Smooth muscle cell (in vitro differentiated cells): ENCODE results near the gene B3GALNT1. TPM values are rescaled to one million over a fixed set of nuclear protein-coding genes. Genes with fewer than 3 reads are reported as not detected.

Experiments used
- DNase-seq: peaks from one replicate; lab custom pipeline; 2025; ENCODE audit not compliant: unreplicated experiment; lab: John Stamatoyannopoulos, UW
- H2AFZ ChIP-seq: fragments of 200-600 bp; sonication (generic); 2 replicates; pipeline ENCODE4 v1.6.0; 2016; ENCODE audit warnings: antibody characterized with exemption, low read depth, mild to moderate bottlenecking
- H3F3A ChIP-seq: fragments of 200-600 bp; sonication (generic); 2 replicates; pipeline ENCODE4 v1.6.0; 2017; ENCODE audit warnings: antibody characterized with exemption, low read depth
- H3K27ac ChIP-seq: fragments of 200-600 bp; sonication (generic); 2 replicates; pipeline ENCODE4 v1.5.1; 2016; ENCODE audit warnings: low read depth, mild to moderate bottlenecking
- H3K27me3 ChIP-seq: fragments of 200-600 bp; sonication (generic); 2 replicates; pipeline ENCODE4 v1.6.1; 2016; ENCODE audit warnings: low read depth, mild to moderate bottlenecking
- H3K36me3 ChIP-seq: fragments of 200-600 bp; sonication (generic); 2 replicates; pipeline ENCODE4 v1.5.1; 2016; ENCODE audit warnings: low read depth
- H3K4me1 ChIP-seq: fragments of 200-600 bp; sonication (generic); 2 replicates; pipeline ENCODE4 v1.5.1; 2016; ENCODE audit warnings: low read depth
- H3K4me2 ChIP-seq: fragments of 200-600 bp; sonication (generic); 2 replicates; pipeline ENCODE4 v1.6.0; 2016; ENCODE audit warnings: mild to moderate bottlenecking
- H3K4me3 ChIP-seq: fragments of 200-600 bp; sonication (generic); 2 replicates; pipeline ENCODE4 v1.5.1; 2016; ENCODE audit warnings: mild to moderate bottlenecking
- H3K79me2 ChIP-seq: fragments of 200-600 bp; sonication (generic); 2 replicates; pipeline ENCODE4 v1.6.0; 2016; ENCODE audit warnings: low read depth, mild to moderate bottlenecking
- H3K9ac ChIP-seq: fragments of 200-600 bp; sonication (generic); 2 replicates; pipeline ENCODE4 v1.6.0; 2016; ENCODE audit warnings: low read depth
- H3K9me3 ChIP-seq: fragments of 200-600 bp; sonication (generic); replicated peaks from 2 replicates; pipeline ENCODE4 v1.5.1; 2016; ENCODE audit warnings: low read depth
- H4K20me1 ChIP-seq: fragments of 200-600 bp; sonication (generic); 2 replicates; pipeline ENCODE4 v1.6.0; 2016; ENCODE audit warnings: low read depth
- WGBS: methylation state at CpG from one replicate; pipeline ENCODE4 v1.1.7; 2016; ENCODE audit warnings: low lambda C conversion rate; 5-methylcytosine and 5-hydroxymethylcytosine counted together
- polyA plus RNA-seq: library from polyadenylated mRNA; unstranded; fragments of >200 nt; fragmentation: Nextera tagmentation; extraction: Ambion mirVana; gene quantifications from 2 replicates; pipeline ENCODE4 v1.2.1, GENCODE V29; 2016
- total RNA-seq: library from RNA; depleted of rRNA; stranded (reverse); fragments of >200 nt; gene quantifications from 2 replicates; pipeline ENCODE4 v1.2.3, GENCODE V29; 2014
- TF ChIP-seq, protein P1 (sequence below): fragments of 200-600 bp; sonication (generic); IDR thresholded peaks from 2 replicates; pipeline ENCODE4 v1.5.1; 2017; ENCODE audit warnings: borderline replicate concordance, mild to moderate bottlenecking, antibody characterized with exemption; ENCODE audit not compliant: insufficient read depth, poor library complexity, severe bottlenecking

B3GALNT1 gene
- total and polyA plus RNA-seq, 2 experiments from 2014 or later: 4.1 to 10.2 TPM

DNA sequence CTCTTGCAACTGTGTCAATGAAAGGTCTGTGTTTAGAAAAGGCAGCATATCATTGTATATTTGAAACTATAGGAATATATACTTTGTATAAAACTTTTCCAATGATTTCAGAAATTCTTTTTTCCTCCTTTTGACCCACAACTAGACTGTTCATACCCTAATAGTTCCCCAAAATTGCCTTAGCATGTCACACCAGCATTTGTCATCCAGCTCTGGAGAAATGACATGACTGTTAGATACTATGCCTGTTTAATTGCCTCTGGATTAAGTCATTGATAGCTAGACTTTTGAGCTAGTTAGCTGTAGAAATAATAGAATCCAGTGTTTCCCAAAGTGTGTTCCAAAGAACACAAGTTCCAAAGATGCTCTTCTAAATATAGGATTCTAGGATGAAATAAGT is 32.4 kb downstream of the B3GALNT1 start:
- Histone ChIP-seq H3K4me3 (no peak overlapping the region), H3K9ac (no peak overlapping the region)
- TF ChIP-seq, protein P1, sequence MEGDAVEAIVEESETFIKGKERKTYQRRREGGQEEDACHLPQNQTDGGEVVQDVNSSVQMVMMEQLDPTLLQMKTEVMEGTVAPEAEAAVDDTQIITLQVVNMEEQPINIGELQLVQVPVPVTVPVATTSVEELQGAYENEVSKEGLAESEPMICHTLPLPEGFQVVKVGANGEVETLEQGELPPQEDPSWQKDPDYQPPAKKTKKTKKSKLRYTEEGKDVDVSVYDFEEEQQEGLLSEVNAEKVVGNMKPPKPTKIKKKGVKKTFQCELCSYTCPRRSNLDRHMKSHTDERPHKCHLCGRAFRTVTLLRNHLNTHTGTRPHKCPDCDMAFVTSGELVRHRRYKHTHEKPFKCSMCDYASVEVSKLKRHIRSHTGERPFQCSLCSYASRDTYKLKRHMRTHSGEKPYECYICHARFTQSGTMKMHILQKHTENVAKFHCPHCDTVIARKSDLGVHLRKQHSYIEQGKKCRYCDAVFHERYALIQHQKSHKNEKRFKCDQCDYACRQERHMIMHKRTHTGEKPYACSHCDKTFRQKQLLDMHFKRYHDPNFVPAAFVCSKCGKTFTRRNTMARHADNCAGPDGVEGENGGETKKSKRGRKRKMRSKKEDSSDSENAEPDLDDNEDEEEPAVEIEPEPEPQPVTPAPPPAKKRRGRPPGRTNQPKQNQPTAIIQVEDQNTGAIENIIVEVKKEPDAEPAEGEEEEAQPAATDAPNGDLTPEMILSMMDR: no peak

DNA sequence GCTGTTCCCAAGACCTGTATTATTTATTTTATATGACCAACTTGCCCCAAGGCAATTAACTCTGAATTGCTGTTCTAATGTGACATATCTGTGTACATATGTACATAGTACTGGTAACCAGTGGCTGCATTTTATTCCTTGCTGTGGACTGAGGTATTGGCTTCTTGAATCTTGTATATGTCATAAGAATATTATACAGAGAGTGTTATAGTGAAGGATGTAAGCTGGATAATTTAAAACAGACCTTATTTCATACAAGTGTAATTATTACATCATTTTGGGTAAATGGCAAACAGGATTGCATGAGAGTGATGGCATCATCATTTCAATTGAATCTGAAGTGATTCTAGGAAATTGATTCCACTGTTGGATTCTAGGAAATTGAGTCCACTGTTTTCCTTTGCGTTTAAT is 32.9 kb downstream of the B3GALNT1 start:
- no peak overlapping the region for H3K4me2 ChIP-seq
- H3K27ac ChIP-seq: no peak overlapping the region
- no peak overlapping the region for H3K4me3 ChIP-seq
- H2AFZ ChIP-seq: no peak overlapping the region
- no peaks in the 10 kb centered on the region for H3K79me2 ChIP-seq
- no peaks in the 10 kb centered on the region for H3K36me3 ChIP-seq
- no peaks in the 10 kb centered on the region for H3K4me1 ChIP-seq
- H3K27me3 ChIP-seq: no peaks in the 10 kb centered on the region
- H4K20me1 ChIP-seq: no peaks in the 10 kb centered on the region
- no peaks in the 10 kb centered on the region for H3F3A ChIP-seq
- H3K9ac ChIP-seq: no peak overlapping the region
- WGBS: 97% methylated on average over 1 of the region's 1 CpG
- no peaks in the 10 kb centered on the region for H3K9me3 ChIP-seq
- no peak for DNase-seq
- TF ChIP-seq, protein P1: no peak

More for the DNA sequence above, 32.4 kb downstream of the B3GALNT1 start:
- Histone ChIP-seq H3K4me1 (no peaks in the 10 kb centered on the region), H2AFZ (no peak overlapping the region), H3K9me3 (no peaks in the 10 kb centered on the region), H3K4me2 (no peak overlapping the region), H3K36me3 (no peaks in the 10 kb centered on the region), H3K79me2 (no peaks in the 10 kb centered on the region), H3K27me3 (no peaks in the 10 kb centered on the region), H3K27ac (no peak overlapping the region), H3F3A (no peaks in the 10 kb centered on the region), H4K20me1 (no peaks in the 10 kb centered on the region)
- DNase-seq: no peak

DNA sequence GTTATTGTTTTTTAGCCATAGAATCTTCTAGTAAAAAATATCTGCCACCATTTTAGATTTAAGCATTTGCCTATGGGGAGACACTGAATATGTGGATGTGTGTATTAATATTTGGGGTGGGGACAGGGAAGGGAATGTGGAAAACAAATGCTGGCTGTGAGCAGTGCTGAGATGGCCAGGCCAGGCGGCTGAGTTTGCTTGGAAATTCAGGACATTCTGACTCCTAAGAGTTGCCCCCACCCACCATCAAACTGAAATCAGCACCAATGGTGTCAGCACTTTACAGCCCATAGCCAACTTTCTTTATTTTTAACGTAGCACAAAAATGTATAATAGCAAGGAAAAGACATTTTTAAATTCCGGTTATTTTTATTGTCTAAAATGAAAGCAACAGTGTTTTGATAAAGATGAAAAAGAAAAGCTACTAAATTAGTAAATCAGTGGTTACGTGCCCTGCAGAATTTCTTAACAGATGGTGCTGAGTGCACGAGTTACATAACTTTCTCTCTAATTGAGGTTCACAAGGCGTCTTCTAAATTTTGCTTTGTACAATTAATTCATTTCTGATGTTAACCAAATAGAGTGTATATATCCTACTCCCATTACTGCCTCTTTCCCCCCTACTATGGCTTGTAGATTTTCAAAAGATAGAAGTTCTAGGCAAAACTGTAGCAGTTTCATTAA is 34.0 kb downstream of the B3GALNT1 start:
- Histone ChIP-seq H3K9ac (no peak overlapping the region), H2AFZ (no peak overlapping the region), H4K20me1 (no peaks in the 10 kb centered on the region), H3K36me3 (no peaks in the 10 kb centered on the region), H3K27ac (no peak overlapping the region), H3K4me2 (no peak overlapping the region), H3K4me1 (no peaks in the 10 kb centered on the region), H3K4me3 (no peak overlapping the region), H3K27me3 (no peaks in the 10 kb centered on the region), H3K9me3 (no peaks in the 10 kb centered on the region), H3F3A (no peaks in the 10 kb centered on the region), H3K79me2 (no peaks in the 10 kb centered on the region)
- WGBS: 84% methylated on average over 6 of the region's 6 CpGs
- no peak for DNase-seq
- TF ChIP-seq, protein P1: no peak
